Measurements from ENCODE around the gene DISC1. TPM values are rescaled to one million over a fixed set of nuclear protein-coding genes. Genes with fewer than 3 reads are reported as not detected.
"Not testable (repeated sequence)": the region's sequence is repeated elsewhere in the genome, so short reads cannot be mapped to it uniquely, and the experiment has no call there.

DISC1 gene
- total RNA-seq, 2 experiments from 2014 or later: 3.5 to 5.0 TPM

DNA sequence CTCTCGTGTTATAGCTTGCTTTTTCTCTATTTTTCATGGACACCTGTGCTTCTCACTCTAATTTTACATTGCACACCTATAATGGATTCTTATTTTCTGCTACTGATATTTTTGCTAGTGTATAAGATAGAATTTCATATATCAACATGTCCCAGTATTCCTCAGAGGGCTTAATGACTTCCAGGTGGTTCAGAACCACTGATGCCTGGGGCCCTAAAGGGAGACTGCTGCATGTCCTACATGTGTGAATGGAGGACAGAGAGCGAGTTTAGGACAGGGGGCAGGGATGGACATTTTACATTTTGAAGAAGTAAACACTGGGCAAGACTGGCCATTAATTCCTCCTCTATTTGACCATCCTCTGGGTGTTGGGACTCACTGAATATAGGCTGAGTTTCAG lies 100.6 kb downstream of the DISC1 start:
- DNase-seq: no peak
- Mint-ChIP-seq H3K9me3 (no peaks in the 10 kb centered on the region), H3K27ac (no peak overlapping the region), H3K4me3 (no peak overlapping the region), H3K36me3 (ENCODE audit: low read depth) (no peaks in the 10 kb centered on the region), H3K27me3 (no peaks in the 10 kb centered on the region), H3K4me1 (ENCODE audit: low read depth) (no peaks in the 10 kb centered on the region)
- CTCF ChIA-PET: interaction anchor here (1.9 kb wide), 1 partner anchor 79 kb away, joined by 6 read pairs; no protein-coding TSS in a partner anchor
- no peak for ATAC-seq
- TF ChIP-seq, protein P1, sequence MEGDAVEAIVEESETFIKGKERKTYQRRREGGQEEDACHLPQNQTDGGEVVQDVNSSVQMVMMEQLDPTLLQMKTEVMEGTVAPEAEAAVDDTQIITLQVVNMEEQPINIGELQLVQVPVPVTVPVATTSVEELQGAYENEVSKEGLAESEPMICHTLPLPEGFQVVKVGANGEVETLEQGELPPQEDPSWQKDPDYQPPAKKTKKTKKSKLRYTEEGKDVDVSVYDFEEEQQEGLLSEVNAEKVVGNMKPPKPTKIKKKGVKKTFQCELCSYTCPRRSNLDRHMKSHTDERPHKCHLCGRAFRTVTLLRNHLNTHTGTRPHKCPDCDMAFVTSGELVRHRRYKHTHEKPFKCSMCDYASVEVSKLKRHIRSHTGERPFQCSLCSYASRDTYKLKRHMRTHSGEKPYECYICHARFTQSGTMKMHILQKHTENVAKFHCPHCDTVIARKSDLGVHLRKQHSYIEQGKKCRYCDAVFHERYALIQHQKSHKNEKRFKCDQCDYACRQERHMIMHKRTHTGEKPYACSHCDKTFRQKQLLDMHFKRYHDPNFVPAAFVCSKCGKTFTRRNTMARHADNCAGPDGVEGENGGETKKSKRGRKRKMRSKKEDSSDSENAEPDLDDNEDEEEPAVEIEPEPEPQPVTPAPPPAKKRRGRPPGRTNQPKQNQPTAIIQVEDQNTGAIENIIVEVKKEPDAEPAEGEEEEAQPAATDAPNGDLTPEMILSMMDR (IDR thresholded peaks at IDR 0.05): no peak
- intact Hi-C loops (cut with micrococcal nuclease): no loop called here
- POLR2A ChIA-PET: no interaction called here

DNA sequence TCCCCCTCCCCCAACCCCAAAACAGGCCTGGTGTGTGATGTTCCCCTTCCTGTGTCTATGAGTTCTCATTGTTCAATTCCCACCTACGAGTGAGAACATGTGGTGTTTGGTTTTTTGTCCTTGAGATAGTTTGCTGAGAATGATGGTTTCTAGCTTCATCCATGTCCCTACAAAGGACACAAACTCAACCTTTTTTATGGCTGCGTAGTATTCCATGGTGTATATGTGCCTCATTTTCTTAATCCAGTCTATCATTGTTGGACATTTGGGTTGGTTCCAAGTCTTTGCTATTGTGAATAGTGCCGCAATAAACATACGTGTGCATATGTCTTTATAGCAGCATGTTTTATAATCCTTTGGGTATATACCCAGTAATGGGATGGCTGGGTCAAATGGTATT lies 102.4 kb downstream of the DISC1 start:
- H3K4me3 Mint-ChIP-seq; H3K36me3 Mint-ChIP-seq (ENCODE audit: low read depth); H3K4me1 Mint-ChIP-seq (ENCODE audit: low read depth); H3K27me3 Mint-ChIP-seq; H3K9me3 Mint-ChIP-seq; H3K27ac Mint-ChIP-seq; DNase-seq; intact Hi-C loops (cut with micrococcal nuclease); POLR2A ChIA-PET; ATAC-seq: not testable (repeated sequence)
- CTCF ChIA-PET: interaction anchor here (0.9 kb wide), 1 partner anchor 11 kb away, joined by 3 read pairs; no protein-coding TSS in a partner anchor

GRCh38 chr1:231729544-231729943 lies 103.0 kb downstream of the DISC1 start:
- H3K36me3 Mint-ChIP-seq (ENCODE audit: low read depth): no peaks in the 10 kb centered on the region
- no peaks in the 10 kb centered on the region for H3K27me3 Mint-ChIP-seq
- intact Hi-C loops (cut with micrococcal nuclease): no loop called here
- no peak for ATAC-seq
- H3K9me3 Mint-ChIP-seq: no peaks in the 10 kb centered on the region
- no peak overlapping the region for H3K27ac Mint-ChIP-seq
- TF ChIP-seq, protein P1 (IDR thresholded peaks at IDR 0.05): no peak
- ChIA-PET CTCF (interaction anchor here (0.9 kb wide), 1 partner anchor 12 kb away, joined by 3 read pairs; no protein-coding TSS in a partner anchor), POLR2A (no interaction called here)
- no peak overlapping the region for H3K4me3 Mint-ChIP-seq
- H3K4me1 Mint-ChIP-seq (ENCODE audit: low read depth): no peaks in the 10 kb centered on the region
- DNase-seq: no peak

- TF ChIP-seq, protein P1 (IDR thresholded peaks at IDR 0.05): no peak
- Mint-ChIP-seq H3K27me3 (no peaks in the 10 kb centered on the region), H3K4me1 (ENCODE audit: low read depth) (no peaks in the 10 kb centered on the region), H3K4me3 (no peak overlapping the region), H3K27ac (no peak overlapping the region), H3K9me3 (no peaks in the 10 kb centered on the region), H3K36me3 (ENCODE audit: low read depth) (no peaks in the 10 kb centered on the region)
- intact Hi-C loops (cut with micrococcal nuclease): no loop called here
- POLR2A ChIA-PET: no interaction called here
- CTCF ChIA-PET: interaction anchor here (0.9 to 2.0 kb wide), 3 partner anchors 12 to 66 kb away, joined by 3 to 8 read pairs (median 4); no protein-coding TSS in a partner anchor
- no peak for ATAC-seq
- DNase-seq: no peak
Observed at GRCh38 chr1:231731268-231731667, 104.7 kb downstream of the DISC1 start.

- Mint-ChIP-seq H3K9me3 (no peaks in the 10 kb centered on the region), H3K36me3 (ENCODE audit: low read depth) (no peaks in the 10 kb centered on the region), H3K27me3 (no peaks in the 10 kb centered on the region), H3K4me1 (ENCODE audit: low read depth) (no peaks in the 10 kb centered on the region), H3K27ac (no peak overlapping the region), H3K4me3 (no peak overlapping the region)
- intact Hi-C loops (cut with micrococcal nuclease): no loop called here
- ATAC-seq: no peak
- CTCF ChIA-PET: no interaction called here
- TF ChIP-seq, protein P1 (IDR thresholded peaks at IDR 0.05): no peak
- POLR2A ChIA-PET: no interaction called here
- no peak for DNase-seq
Observed at GRCh38 chr1:231733063-231733462, 106.5 kb downstream of the DISC1 start.

DNA sequence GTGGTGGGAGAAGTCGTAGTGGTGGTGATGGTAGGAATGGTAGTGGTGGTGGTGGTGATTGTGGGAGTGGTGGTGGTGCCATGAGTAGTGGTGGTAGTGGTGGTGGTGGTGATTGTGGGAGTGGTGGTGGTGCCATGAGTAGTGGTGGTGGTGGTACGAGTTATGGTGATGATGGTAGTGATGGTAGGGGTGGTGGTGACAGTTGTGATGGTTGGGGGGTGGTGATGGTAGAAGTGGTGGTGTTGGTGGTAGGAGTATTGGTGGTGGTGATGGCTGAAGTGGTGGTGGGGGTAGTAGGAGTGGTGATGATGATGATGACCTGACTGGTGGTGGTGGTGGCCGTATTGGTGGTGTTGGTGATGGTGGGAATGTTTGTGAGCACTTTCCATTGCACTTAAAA lies 107.1 kb downstream of the DISC1 start:
- no peaks in the 10 kb centered on the region for H3K27me3 Mint-ChIP-seq
- intact Hi-C loops (cut with micrococcal nuclease): no loop called here
- H3K27ac Mint-ChIP-seq: no peak overlapping the region
- H3K4me1 Mint-ChIP-seq (ENCODE audit: low read depth): no peaks in the 10 kb centered on the region
- no peaks in the 10 kb centered on the region for H3K9me3 Mint-ChIP-seq
- ATAC-seq (no peak), DNase-seq (no peak)
- H3K36me3 Mint-ChIP-seq (ENCODE audit: low read depth): no peaks in the 10 kb centered on the region
- no peak overlapping the region for H3K4me3 Mint-ChIP-seq
- POLR2A ChIA-PET: no interaction called here
- TF ChIP-seq, protein P1 (IDR thresholded peaks at IDR 0.05): no peak
- CTCF ChIA-PET: no interaction called here

All from activated CD8-positive, alpha-beta T cell treated with anti-CD3 and anti-CD28 coated beads for 36 hours (primary cell).